SKM-1 (cell line): ENCODE results near the gene ANO7.

ENCODE experiments used
- DNase-seq: peaks from one replicate; lab custom pipeline; 2025; ENCODE audit not compliant: unreplicated experiment; lab: John Stamatoyannopoulos, UW

Gene ANO7

GRCh38 chr2:241157841-241158545 lies 30.5 kb upstream of the ANO7 start:
- DNase-seq, result no peak

DNA sequence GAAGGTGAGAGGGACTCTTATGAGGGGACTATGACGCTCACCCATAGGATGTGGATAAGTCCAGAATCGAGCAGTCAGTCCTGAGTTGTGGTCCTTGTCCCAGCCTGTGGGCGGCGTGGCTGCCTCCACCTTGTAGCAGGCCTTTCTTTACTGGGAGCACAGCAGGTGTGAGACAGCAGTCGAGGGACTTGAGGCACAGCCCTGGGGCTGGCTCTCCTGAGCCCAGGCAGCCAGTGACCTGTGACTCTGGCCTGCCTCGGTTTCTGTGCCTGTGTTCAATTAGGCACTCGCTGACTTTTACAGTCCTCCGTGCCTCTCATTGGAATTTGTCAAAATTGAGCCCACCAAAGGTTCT lies 30.0 kb upstream of the ANO7 start:
- no peak for DNase-seq

GRCh38 chr2:241159116-241159515 lies 29.4 kb upstream of the ANO7 start:
- no peak for DNase-seq

GRCh38 chr2:241160318-241160717 lies 28.2 kb upstream of the ANO7 start:
- DNase-seq, result no peak

GRCh38 chr2:241161646-241162281 lies 26.7 kb upstream of the ANO7 start:
- DNase-seq, result no peak

GRCh38 chr2:241163601-241164118 lies 24.8 kb upstream of the ANO7 start:
- DNase-seq, result no peak

- DNase-seq, result no peak
Observed at GRCh38 chr2:241168366-241168765, 20.1 kb upstream of the ANO7 start.

DNA sequence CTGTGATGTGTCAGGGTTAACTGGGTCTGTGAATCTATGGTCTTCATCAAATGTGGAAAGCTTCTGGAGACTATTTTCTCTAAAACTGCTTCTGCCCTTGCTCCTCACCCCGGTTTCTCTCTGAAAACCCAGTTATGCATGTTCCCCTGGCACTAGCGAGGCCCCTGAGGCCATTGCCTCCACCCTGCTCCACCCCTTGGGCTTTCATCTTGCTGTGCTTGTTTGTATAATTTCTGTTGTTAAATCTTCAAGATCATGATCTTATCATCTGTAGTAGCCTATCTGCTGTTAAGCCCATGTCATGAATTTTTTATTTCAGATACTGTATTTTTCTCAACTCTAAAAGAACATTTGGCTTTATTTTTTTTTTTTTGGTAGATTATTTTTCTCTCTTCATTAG lies 14.9 kb upstream of the ANO7 start:
- no peak for DNase-seq

GRCh38 chr2:241177526-241178334 lies 10.7 kb upstream of the ANO7 start:
- DNase-seq, result no peak

DNA sequence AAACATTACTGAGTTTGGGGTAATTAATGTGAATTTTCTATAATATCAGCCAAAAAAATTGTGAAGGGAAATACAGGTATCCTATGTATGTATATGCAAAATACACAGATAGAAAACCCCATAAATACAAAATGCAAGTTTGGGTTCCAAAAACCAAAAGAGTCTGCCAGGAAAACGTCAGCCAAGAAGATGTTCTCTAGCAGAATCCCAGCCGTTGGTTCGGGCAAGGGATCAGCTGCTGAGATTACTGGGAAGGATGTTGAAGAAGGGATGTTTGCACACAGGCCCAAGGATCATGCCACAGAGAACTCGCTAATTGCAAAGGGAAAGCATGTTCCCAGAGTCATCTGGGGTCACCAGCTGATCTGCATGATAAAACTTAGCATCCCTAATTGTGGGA lies 9.5 kb upstream of the ANO7 start:
- DNase-seq, result no peak

DNA sequence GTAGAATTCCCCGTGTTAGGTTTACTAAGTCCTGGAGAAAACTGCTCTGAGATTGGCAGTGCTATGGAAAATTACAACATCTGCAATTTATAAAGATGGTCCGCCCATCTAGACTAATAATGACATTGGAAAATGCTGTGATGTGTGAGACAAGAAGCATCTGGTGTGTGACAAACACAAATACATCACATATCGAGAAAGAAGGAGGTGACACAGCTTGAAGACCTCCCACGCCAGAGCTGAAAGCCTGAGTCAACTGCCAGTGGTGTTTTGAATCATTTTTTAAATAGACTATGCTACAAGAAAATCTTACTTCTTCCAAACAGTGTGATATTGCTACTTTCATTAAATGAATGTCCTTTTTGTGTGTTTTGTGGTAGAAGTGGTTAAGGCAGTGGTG lies 8.6 kb upstream of the ANO7 start:
- no peak for DNase-seq

DNA sequence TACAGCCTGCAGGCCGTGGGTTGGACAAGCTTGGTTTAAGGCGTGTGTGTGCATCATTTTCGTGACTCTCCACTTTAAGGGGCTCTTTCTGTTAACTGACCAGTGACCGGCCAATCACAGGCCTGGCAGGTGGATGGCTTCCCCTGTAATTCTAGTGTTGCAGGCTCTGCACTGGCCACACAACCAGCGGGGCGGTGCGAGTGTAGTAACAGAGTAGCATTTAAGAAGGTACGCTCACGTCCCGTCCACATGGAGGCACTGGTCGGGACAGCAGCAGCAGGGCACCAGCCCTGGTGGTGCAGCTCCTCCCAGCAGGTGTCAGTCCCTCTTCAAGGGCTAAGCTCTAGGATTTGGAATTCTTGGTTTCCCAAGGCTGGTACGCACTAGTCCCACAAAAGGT lies 8.0 kb upstream of the ANO7 start:
- no peak for DNase-seq

DNA sequence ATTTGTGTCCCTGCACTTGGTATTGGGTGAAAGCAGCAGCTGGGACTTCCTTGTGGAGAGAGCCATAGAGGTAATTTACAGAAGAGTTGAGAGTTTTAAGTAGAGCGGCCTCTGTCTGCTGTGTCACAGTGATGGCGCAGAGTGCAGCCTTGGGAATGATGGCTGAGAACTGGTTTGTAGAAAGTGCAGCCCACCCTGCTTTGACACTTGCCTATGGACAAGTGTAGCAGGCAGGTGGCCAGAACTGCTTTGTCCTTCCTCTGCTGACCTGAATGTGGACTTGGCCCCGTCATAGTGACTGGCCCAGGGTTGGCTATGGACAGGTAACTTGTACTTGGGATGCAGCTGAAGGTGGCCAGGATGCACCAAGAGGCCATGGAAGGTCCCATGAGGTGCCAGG lies 6.4 kb upstream of the ANO7 start:
- DNase-seq, result no peak

GRCh38 chr2:241182531-241183133 lies 5.8 kb upstream of the ANO7 start:
- no peak for DNase-seq

- no peak for DNase-seq
Observed at GRCh38 chr2:241183221-241183620, 5.3 kb upstream of the ANO7 start.

DNA sequence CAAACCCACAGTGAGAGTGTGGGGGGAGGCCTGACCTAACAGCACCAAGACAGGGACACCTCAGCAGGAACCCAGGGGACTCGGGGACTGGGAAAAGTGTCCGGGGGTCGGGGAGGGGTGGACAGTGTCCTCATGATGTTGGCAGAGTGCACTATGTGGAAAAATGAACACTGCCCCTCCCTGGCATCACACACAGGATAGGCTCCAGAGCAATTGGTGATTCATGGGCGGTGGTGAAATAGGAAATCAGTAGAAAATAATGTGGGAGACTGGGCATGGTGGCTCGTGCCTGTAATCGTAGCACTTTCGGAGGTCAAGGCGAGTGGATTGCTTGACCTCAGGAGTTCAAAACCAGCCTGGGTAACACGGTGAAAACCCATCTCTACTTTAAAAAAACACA lies 3.6 kb upstream of the ANO7 start:
- no peak for DNase-seq

DNA sequence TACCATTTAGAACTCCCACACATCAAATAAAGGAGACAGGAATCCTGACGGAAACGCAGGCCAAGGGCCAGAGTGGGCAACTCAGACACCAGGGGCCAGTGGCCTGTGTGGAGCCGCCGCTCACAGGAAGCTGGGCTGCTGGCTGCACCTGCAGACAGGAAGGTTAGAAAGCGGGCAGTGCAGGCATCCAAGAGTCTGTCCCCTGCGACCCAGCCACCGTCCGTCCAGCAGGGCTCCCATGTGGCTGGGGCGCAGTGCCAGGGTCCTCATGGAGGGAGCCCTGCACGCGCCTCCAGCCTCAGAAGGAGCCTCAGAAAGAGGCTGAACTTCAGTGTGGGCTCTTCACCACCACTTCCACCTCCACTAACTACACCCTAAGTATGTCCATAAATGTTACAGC lies 2.5 kb upstream of the ANO7 start:
- DNase-seq, result no peak

DNA sequence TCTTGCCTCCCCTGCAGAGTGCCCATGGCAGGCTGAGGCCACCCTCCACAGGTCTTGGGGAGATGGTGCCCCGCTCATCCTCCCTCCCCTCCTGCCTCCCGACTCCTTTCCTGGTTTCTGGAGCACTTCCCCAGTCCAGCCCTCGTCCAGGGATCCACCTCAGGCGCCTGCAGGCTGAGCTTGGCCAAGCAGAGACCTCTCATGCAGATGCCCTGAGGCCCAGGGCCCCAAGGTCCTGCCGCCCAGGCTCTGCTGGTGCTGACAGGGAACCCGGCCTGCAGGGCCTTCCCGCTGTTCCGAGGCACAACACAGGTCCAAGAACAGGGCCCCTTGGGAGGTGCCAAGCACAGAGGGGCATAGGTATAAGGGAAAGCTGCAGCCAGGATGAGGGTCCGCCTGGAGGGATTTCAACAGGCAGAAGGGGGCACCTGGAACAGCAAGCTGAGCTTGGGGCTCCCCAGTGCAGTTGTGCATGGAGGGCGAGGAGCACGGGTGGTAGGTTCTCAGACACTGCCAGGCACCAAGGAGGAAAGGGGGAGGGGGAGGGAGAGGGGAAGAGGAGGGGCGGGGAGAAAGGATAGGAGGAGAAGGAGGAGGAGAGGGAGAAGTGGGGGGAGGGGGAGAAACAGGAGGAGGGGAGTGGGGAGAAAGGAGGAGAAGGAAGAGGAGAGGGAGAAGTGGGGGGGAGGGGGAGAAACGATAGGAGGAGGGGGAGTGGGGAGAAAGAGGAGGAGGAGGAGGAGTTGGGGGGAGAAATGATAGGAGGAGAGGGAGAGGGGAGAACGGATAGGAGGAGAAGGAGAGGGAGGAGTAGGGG lies 1.2 kb upstream of the ANO7 start:
- no peak for DNase-seq

- no peak for DNase-seq
Observed at GRCh38 chr2:241187918-241188234, 601 bp upstream of the ANO7 start.

- DNase-seq, result no peak
Observed at GRCh38 chr2:241189093-241189855, 797 bp downstream of the ANO7 start.
